ENCODE measurements around the gene CXCR2.
A peak's percentile ranks its signal among the peaks of the same experiment; 100 is the strongest.
"Not testable (repeated sequence)": the region's sequence is repeated elsewhere in the genome, so short reads cannot be mapped to it uniquely, and the experiment has no call there.

The CXCR2 gene

GRCh38 chr2:218125626-218126080 is at the start of gene CXCR2:
TSS of gene CXCR2 (plus strand) at chr2:218126028. CDS start at chr2:218134802, 8,774 bp downstream.
- DNase-seq (ENCODE audit: low read depth) = no peak

GRCh38 chr2:218077464-218078216 is 48.2 kb upstream of the CXCR2 start:
- DNase-seq (ENCODE audit: low read depth) = no peak

GRCh38 chr2:218079943-218080913 is 45.6 kb upstream of the CXCR2 start:
- no peak for DNase-seq (ENCODE audit: low read depth)

- no peak for DNase-seq (ENCODE audit: low read depth)
Observed at GRCh38 chr2:218081063-218081462, 44.8 kb upstream of the CXCR2 start.

- DNase-seq (ENCODE audit: low read depth) = no peak
Observed at GRCh38 chr2:218081695-218082094, 44.1 kb upstream of the CXCR2 start.

- no peak for DNase-seq (ENCODE audit: low read depth)
Observed at GRCh38 chr2:218082586-218083351, 43.1 kb upstream of the CXCR2 start.

- DNase-seq (ENCODE audit: low read depth) = no peak
Observed at GRCh38 chr2:218083352-218083676, 42.5 kb upstream of the CXCR2 start.

GRCh38 chr2:218086478-218086877 is 39.4 kb upstream of the CXCR2 start:
- DNase-seq (ENCODE audit: low read depth) = no peak

GRCh38 chr2:218089259-218089658 is 36.6 kb upstream of the CXCR2 start:
- DNase-seq (ENCODE audit: low read depth) = no peak

- peak; percentile 25 for DNase-seq (ENCODE audit: low read depth)
Observed at GRCh38 chr2:218091746-218092145, 34.1 kb upstream of the CXCR2 start.

GRCh38 chr2:218093879-218094278 is 31.9 kb upstream of the CXCR2 start:
- no peak for DNase-seq (ENCODE audit: low read depth)

GRCh38 chr2:218095853-218096252 is 30.0 kb upstream of the CXCR2 start:
- peak; percentile 30 for DNase-seq (ENCODE audit: low read depth)

- DNase-seq (ENCODE audit: low read depth) = no peak
Observed at GRCh38 chr2:218097975-218098374, 27.9 kb upstream of the CXCR2 start.

- DNase-seq (ENCODE audit: low read depth) = not testable (repeated sequence)
Observed at GRCh38 chr2:218108834-218109233, 17.0 kb upstream of the CXCR2 start.

GRCh38 chr2:218121789-218122188 is 4.0 kb upstream of the CXCR2 start:
- DNase-seq (ENCODE audit: low read depth) = not testable (repeated sequence)

GRCh38 chr2:218122286-218122685 is 3.5 kb upstream of the CXCR2 start:
- not testable (repeated sequence) for DNase-seq (ENCODE audit: low read depth)

GRCh38 chr2:218123986-218124385 is 1.8 kb upstream of the CXCR2 start:
- DNase-seq (ENCODE audit: low read depth) = no peak

GRCh38 chr2:218125095-218125494 is 733 bp upstream of the CXCR2 start:
- DNase-seq (ENCODE audit: low read depth) = no peak

GRCh38 chr2:218127929-218128455 is 2.2 kb downstream of the CXCR2 start:
- DNase-seq (ENCODE audit: low read depth) = no peak

- DNase-seq (ENCODE audit: low read depth) = no peak
Observed at GRCh38 chr2:218128781-218129457, 3.1 kb downstream of the CXCR2 start.

- no peak for DNase-seq (ENCODE audit: low read depth)
Observed at GRCh38 chr2:218129458-218130135, 3.8 kb downstream of the CXCR2 start.

Data from CMK (cell line).